ENCODE results near the gene CELF3. TPM values are rescaled to one million over a fixed set of nuclear protein-coding genes. Genes with fewer than 3 reads are reported as not detected.

CELF3 gene
- total and polyA plus RNA-seq, 2 experiments from 2014 or later, result 0.31 to 0.58 TPM

DNA sequence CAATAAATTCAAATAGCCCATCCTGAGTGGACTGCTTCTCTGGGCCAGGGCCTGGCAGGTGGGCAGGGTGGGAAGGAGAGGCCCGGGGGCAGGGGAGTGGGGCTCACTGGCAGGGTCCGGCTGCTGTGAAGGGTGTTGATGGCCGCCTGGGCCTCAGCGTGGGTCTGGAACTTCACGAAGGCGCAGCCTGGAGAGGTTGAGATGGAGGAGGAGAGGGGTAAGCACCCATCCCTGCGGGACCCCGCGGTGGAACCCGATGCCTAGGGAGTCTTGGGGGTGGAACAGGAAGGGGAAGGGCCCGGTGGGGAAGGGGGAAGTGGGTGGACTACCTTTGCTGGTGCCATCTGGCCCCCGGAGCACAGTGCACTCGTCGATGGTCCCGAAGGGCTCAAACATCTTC lies 7.7 kb downstream of the CELF3 start (continued):
- TF ChIP-seq, protein P1, sequence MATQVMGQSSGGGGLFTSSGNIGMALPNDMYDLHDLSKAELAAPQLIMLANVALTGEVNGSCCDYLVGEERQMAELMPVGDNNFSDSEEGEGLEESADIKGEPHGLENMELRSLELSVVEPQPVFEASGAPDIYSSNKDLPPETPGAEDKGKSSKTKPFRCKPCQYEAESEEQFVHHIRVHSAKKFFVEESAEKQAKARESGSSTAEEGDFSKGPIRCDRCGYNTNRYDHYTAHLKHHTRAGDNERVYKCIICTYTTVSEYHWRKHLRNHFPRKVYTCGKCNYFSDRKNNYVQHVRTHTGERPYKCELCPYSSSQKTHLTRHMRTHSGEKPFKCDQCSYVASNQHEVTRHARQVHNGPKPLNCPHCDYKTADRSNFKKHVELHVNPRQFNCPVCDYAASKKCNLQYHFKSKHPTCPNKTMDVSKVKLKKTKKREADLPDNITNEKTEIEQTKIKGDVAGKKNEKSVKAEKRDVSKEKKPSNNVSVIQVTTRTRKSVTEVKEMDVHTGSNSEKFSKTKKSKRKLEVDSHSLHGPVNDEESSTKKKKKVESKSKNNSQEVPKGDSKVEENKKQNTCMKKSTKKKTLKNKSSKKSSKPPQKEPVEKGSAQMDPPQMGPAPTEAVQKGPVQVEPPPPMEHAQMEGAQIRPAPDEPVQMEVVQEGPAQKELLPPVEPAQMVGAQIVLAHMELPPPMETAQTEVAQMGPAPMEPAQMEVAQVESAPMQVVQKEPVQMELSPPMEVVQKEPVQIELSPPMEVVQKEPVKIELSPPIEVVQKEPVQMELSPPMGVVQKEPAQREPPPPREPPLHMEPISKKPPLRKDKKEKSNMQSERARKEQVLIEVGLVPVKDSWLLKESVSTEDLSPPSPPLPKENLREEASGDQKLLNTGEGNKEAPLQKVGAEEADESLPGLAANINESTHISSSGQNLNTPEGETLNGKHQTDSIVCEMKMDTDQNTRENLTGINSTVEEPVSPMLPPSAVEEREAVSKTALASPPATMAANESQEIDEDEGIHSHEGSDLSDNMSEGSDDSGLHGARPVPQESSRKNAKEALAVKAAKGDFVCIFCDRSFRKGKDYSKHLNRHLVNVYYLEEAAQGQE (IDR thresholded peaks at IDR 0.05; ENCODE audit: unreplicated experiment), result no peak
- TF ChIP-seq STAT1 (IDR thresholded peaks at IDR 0.05; ENCODE audit: unreplicated experiment), result no peak
- TF ChIP-seq EZH2phosphoT487 (IDR thresholded peaks at IDR 0.05; ENCODE audit: unreplicated experiment), result no peak
- TF ChIP-seq, protein P2, sequence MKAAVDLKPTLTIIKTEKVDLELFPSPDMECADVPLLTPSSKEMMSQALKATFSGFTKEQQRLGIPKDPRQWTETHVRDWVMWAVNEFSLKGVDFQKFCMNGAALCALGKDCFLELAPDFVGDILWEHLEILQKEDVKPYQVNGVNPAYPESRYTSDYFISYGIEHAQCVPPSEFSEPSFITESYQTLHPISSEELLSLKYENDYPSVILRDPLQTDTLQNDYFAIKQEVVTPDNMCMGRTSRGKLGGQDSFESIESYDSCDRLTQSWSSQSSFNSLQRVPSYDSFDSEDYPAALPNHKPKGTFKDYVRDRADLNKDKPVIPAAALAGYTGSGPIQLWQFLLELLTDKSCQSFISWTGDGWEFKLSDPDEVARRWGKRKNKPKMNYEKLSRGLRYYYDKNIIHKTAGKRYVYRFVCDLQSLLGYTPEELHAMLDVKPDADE (IDR thresholded peaks at IDR 0.05), result no peak
- TF ChIP-seq CREB1 (CRISPR knock-in tag; IDR thresholded peaks at IDR 0.05; ENCODE audit: low read depth), result no peak
- TF ChIP-seq ZNF331 (CRISPR knock-in tag; IDR thresholded peaks at IDR 0.05; ENCODE audit: low read depth), result no peak
- TF ChIP-seq, protein P3, sequence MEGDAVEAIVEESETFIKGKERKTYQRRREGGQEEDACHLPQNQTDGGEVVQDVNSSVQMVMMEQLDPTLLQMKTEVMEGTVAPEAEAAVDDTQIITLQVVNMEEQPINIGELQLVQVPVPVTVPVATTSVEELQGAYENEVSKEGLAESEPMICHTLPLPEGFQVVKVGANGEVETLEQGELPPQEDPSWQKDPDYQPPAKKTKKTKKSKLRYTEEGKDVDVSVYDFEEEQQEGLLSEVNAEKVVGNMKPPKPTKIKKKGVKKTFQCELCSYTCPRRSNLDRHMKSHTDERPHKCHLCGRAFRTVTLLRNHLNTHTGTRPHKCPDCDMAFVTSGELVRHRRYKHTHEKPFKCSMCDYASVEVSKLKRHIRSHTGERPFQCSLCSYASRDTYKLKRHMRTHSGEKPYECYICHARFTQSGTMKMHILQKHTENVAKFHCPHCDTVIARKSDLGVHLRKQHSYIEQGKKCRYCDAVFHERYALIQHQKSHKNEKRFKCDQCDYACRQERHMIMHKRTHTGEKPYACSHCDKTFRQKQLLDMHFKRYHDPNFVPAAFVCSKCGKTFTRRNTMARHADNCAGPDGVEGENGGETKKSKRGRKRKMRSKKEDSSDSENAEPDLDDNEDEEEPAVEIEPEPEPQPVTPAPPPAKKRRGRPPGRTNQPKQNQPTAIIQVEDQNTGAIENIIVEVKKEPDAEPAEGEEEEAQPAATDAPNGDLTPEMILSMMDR (conservative IDR thresholded peaks at IDR 0.05; ENCODE audit: low read depth in 2 of 2), result no peak
- no peak for TF ChIP-seq EZH2 (IDR thresholded peaks at IDR 0.05; ENCODE audit: low read depth, unreplicated experiment)

DNA sequence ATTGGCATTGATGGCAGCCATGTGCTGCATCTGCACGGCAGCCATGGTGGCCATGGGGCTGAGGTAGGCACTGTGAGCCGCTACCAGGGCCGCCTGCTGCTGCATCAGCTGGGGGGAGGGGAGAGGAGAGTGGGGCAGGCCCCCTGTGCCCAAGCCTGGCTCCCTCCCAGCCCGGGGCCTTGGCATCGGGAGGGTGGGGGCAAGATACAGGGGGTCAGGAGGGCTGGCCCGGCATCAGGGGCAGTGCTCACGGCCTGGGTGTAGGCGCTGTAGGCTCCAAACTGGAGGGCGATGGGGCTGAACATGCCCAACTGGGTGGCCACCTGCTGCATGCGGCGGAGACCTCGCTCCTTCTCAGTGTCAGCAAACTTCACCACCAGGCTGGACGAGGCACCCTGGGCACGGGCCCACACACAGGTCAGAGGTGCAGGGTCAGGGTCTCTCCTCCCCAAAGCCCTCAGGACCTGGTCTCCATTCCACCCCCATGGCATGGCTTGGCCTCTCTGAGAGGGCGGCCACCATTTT lies 9.0 kb downstream of the CELF3 start:
- no peaks in the 10 kb centered on the region; the same call in 1 of the 2 replicates for H3K4me1 ChIP-seq (ENCODE audit: insufficient read depth)
- H3K4me3 Mint-ChIP-seq, result no peak overlapping the region
- H3K27ac ChIP-seq (ENCODE audit: low read depth), result no peak overlapping the region
- H3K9me2 ChIP-seq (ENCODE audit: insufficient read depth), result no peaks in the 10 kb centered on the region
- no peak for ATAC-seq
- peaks cover 13% of the 10 kb centered on the region for H3K4me1 Mint-ChIP-seq
- H3K27me3 ChIP-seq (ENCODE audit: insufficient read depth), result no peaks in the 10 kb centered on the region
- H3K36me3 Mint-ChIP-seq (ENCODE audit: low read depth), result no peaks in the 10 kb centered on the region
- H3K36me3 ChIP-seq (ENCODE audit: insufficient read depth), result no peaks in the 10 kb centered on the region
- H2AFZ ChIP-seq, result no peak overlapping the region
- H3K4me3 ChIP-seq, result no peak overlapping the region
- no peaks in the 10 kb centered on the region for H3F3A ChIP-seq (replicated peaks; ENCODE audit: low read depth)
- H3K79me2 ChIP-seq (replicated peaks; ENCODE audit: insufficient read depth), result no peaks in the 10 kb centered on the region
- no peak for DNase-seq (ENCODE audit: low spot score)
- no peak overlapping the region for H3K4me2 ChIP-seq
- H3K27me3 Mint-ChIP-seq (ENCODE audit: insufficient read depth, low read depth, poor library complexity), result peaks cover 8% of the 10 kb centered on the region
- no peak overlapping the region for H3K27ac Mint-ChIP-seq
- H3K9me3 Mint-ChIP-seq, result no peaks in the 10 kb centered on the region
- no peaks in the 10 kb centered on the region for H4K20me1 ChIP-seq (replicated peaks; ENCODE audit: insufficient read depth)
- TF ChIP-seq, protein P4, sequence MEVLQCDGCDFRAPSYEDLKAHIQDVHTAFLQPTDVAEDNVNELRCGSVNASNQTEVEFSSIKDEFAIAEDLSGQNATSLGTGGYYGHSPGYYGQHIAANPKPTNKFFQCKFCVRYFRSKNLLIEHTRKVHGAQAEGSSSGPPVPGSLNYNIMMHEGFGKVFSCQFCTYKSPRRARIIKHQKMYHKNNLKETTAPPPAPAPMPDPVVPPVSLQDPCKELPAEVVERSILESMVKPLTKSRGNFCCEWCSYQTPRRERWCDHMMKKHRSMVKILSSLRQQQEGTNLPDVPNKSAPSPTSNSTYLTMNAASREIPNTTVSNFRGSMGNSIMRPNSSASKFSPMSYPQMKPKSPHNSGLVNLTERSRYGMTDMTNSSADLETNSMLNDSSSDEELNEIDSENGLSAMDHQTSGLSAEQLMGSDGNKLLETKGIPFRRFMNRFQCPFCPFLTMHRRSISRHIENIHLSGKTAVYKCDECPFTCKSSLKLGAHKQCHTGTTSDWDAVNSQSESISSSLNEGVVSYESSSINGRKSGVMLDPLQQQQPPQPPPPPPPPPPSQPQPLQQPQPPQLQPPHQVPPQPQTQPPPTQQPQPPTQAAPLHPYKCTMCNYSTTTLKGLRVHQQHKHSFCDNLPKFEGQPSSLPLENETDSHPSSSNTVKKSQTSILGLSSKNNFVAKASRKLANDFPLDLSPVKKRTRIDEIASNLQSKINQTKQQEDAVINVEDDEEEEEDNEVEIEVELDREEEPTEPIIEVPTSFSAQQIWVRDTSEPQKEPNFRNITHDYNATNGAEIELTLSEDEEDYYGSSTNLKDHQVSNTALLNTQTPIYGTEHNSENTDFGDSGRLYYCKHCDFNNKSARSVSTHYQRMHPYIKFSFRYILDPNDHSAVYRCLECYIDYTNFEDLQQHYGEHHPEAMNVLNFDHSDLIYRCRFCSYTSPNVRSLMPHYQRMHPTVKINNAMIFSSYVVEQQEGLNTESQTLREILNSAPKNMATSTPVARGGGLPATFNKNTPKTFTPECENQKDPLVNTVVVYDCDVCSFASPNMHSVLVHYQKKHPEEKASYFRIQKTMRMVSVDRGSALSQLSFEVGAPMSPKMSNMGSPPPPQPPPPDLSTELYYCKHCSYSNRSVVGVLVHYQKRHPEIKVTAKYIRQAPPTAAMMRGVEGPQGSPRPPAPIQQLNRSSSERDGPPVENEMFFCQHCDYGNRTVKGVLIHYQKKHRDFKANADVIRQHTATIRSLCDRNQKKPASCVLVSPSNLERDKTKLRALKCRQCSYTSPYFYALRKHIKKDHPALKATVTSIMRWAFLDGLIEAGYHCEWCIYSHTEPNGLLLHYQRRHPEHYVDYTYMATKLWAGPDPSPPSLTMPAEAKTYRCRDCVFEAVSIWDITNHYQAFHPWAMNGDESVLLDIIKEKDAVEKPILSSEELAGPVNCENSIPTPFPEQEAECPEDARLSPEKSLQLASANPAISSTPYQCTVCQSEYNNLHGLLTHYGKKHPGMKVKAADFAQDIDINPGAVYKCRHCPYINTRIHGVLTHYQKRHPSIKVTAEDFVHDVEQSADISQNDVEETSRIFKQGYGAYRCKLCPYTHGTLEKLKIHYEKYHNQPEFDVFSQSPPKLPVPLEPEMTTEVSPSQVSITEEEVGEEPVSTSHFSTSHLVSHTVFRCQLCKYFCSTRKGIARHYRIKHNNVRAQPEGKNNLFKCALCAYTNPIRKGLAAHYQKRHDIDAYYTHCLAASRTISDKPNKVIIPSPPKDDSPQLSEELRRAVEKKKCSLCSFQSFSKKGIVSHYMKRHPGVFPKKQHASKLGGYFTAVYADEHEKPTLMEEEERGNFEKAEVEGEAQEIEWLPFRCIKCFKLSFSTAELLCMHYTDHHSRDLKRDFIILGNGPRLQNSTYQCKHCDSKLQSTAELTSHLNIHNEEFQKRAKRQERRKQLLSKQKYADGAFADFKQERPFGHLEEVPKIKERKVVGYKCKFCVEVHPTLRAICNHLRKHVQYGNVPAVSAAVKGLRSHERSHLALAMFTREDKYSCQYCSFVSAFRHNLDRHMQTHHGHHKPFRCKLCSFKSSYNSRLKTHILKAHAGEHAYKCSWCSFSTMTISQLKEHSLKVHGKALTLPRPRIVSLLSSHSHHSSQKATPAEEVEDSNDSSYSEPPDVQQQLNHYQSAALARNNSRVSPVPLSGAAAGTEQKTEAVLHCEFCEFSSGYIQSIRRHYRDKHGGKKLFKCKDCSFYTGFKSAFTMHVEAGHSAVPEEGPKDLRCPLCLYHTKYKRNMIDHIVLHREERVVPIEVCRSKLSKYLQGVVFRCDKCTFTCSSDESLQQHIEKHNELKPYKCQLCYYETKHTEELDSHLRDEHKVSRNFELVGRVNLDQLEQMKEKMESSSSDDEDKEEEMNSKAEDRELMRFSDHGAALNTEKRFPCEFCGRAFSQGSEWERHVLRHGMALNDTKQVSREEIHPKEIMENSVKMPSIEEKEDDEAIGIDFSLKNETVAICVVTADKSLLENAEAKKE (CRISPR knock-in tag; IDR thresholded peaks at IDR 0.05), result no peak
- no peak for TF ChIP-seq NANOG (IDR thresholded peaks at IDR 0.05; ENCODE audit: borderline replicate concordance)
- no peak for TF ChIP-seq JUNB (IDR thresholded peaks at IDR 0.05; ENCODE audit: unreplicated experiment)
- no peak for TF ChIP-seq EZH2 (IDR thresholded peaks at IDR 0.05; ENCODE audit: low read depth, unreplicated experiment)
